Dermis blood vessel endothelial cell (primary cell): ENCODE data around the gene CLDN14. TPM values are rescaled to one million over a fixed set of nuclear protein-coding genes. Genes with fewer than 3 reads are reported as not detected.
A peak's percentile ranks its signal among the peaks of the same experiment; 100 is the strongest.

ENCODE experiments used
- DNase-seq: peaks from one replicate; pipeline ENCODE4 v3.0.0; 2010
- total RNA-seq: library from RNA; depleted of rRNA; stranded (reverse); fragments of >200 nt; gene quantifications from 2 replicates; pipeline ENCODE4 v1.2.3, GENCODE V29; 2014

Gene CLDN14
- total RNA-seq = 0.09 and 0.34 TPM in 2 replicates

- DNase-seq = peak; percentile 44
Observed at GRCh38 chr21:36479415-36480402, at the start of gene CLDN14. Gene CLDN14, minus strand, starts transcription at chr21:36480122. Its CDS starts 18,427 bp downstream, at chr21:36461695.

GRCh38 chr21:36528716-36529115, 48.8 kb upstream of the CLDN14 start:
- DNase-seq = no peak

GRCh38 chr21:36527317-36527716, 47.4 kb upstream of the CLDN14 start:
- no peak for DNase-seq

GRCh38 chr21:36526104-36526503, 46.2 kb upstream of the CLDN14 start:
- DNase-seq = no peak

GRCh38 chr21:36524477-36524876, 44.6 kb upstream of the CLDN14 start:
- DNase-seq = no peak

- DNase-seq = no peak
Observed at GRCh38 chr21:36522219-36522808, 42.4 kb upstream of the CLDN14 start.

GRCh38 chr21:36518883-36519492, 39.1 kb upstream of the CLDN14 start:
- DNase-seq = no peak

- no peak for DNase-seq
Observed at GRCh38 chr21:36517366-36518075, 37.6 kb upstream of the CLDN14 start.

- no peak for DNase-seq
Observed at GRCh38 chr21:36516281-36516680, 36.4 kb upstream of the CLDN14 start.

- no peak for DNase-seq
Observed at GRCh38 chr21:36513430-36513829, 33.5 kb upstream of the CLDN14 start.

GRCh38 chr21:36512971-36513370, 33.0 kb upstream of the CLDN14 start:
- DNase-seq = no peak

GRCh38 chr21:36511484-36512220, 31.7 kb upstream of the CLDN14 start:
- DNase-seq = peak; percentile 68

GRCh38 chr21:36510911-36511310, 31.0 kb upstream of the CLDN14 start:
- DNase-seq = no peak

- DNase-seq = no peak
Observed at GRCh38 chr21:36509973-36510664, 30.2 kb upstream of the CLDN14 start.

- DNase-seq = no peak
Observed at GRCh38 chr21:36508948-36509347, 29.0 kb upstream of the CLDN14 start.

- DNase-seq = no peak
Observed at GRCh38 chr21:36507397-36508018, 27.6 kb upstream of the CLDN14 start.

GRCh38 chr21:36506482-36506881, 26.6 kb upstream of the CLDN14 start:
- no peak for DNase-seq

- DNase-seq = peak; percentile 79
Observed at GRCh38 chr21:36504067-36505058, 24.4 kb upstream of the CLDN14 start.

GRCh38 chr21:36502365-36502764, 22.4 kb upstream of the CLDN14 start:
- no peak for DNase-seq

GRCh38 chr21:36501589-36501892, 21.6 kb upstream of the CLDN14 start:
- no peak for DNase-seq
